ENCODE measurements around the gene LCP2. TPM values are rescaled to one million over a fixed set of nuclear protein-coding genes. Genes with fewer than 3 reads are reported as not detected.

LCP2 gene
- total RNA-seq, 2 experiments from 2014 or later = 154 to 155 TPM

DNA sequence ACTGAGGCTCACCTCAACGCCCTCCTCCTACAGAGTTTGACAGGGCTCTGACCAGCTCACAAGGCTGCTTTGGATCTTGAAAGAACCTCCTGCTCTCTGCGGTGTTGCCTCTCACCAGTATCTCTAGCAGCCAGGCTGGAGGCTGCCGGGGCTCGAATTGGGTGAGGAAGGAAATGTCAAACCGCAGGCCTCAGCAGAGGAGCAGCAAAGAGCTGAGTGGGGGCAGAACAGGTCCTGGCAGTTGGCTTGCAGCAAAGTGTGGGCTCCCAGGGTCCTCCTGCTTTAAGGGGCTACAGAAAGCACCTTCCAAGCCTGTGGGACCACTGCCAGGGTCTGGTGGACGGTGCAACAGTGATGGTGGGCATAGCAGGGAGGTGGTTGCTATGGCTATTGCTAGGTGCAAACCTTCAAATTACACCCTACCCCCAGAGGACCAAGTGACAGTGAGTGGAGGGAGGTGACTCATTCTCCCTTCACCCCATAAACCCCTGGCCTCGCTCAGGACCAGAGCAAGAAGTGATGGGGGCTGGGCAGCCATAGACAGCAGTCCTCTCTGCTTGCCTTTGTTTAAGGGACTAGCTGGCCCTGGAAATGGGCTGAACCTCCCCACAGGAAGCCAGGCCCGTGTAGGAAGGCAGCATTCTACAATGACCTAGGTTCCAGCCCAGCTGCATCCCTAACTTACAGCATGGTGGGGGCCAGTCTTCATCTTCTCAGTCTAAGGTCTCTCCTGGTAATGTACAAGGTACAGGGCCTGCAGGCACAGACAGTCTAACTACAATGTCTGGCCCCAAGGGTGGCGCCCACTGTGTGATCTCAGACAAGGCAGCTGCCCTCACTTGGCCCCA lies 18.7 kb downstream of the LCP2 start:
- H3K27ac Mint-ChIP-seq = peak overlapping the region; percentile 96
- H3K4me1 Mint-ChIP-seq (ENCODE audit: low read depth) = peaks cover 92% of the 10 kb centered on the region
- ATAC-seq (ENCODE audit: poor library complexity) = peak; percentile 67
- Histone ChIP-seq H3K9me3 (ENCODE audit: control insufficient read depth in 1 of 2, insufficient read depth in 1 of 2, low read length in 2 of 2) (no peaks in the 10 kb centered on the region), H3K27me3 (ENCODE audit: control insufficient read depth in 1 of 2, insufficient read depth in 2 of 2, low read length in 2 of 2) (no peaks in the 10 kb centered on the region), H3K4me1 (ENCODE audit: insufficient read depth, low read length) (peaks cover 98% of the 10 kb centered on the region), H3K4me3 (ENCODE audit: low read length) (peak overlapping the region; percentile 28), H3K36me3 (ENCODE audit: insufficient read depth, low read length) (peaks cover 80% of the 10 kb centered on the region), H3K27ac (ENCODE audit: low read depth in 1 of 2, low read length in 2 of 2) (peak overlapping the region; percentile 63 to 92)
- TF ChIP-seq, protein P1, sequence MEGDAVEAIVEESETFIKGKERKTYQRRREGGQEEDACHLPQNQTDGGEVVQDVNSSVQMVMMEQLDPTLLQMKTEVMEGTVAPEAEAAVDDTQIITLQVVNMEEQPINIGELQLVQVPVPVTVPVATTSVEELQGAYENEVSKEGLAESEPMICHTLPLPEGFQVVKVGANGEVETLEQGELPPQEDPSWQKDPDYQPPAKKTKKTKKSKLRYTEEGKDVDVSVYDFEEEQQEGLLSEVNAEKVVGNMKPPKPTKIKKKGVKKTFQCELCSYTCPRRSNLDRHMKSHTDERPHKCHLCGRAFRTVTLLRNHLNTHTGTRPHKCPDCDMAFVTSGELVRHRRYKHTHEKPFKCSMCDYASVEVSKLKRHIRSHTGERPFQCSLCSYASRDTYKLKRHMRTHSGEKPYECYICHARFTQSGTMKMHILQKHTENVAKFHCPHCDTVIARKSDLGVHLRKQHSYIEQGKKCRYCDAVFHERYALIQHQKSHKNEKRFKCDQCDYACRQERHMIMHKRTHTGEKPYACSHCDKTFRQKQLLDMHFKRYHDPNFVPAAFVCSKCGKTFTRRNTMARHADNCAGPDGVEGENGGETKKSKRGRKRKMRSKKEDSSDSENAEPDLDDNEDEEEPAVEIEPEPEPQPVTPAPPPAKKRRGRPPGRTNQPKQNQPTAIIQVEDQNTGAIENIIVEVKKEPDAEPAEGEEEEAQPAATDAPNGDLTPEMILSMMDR (IDR thresholded peaks at IDR 0.05) = no peak
- H3K36me3 Mint-ChIP-seq (ENCODE audit: low read depth) = peaks cover 81% of the 10 kb centered on the region
- CTCF ChIA-PET = interaction anchor here (0.9 to 5.9 kb wide), 7 partner anchors 12 to 60 kb away, joined by 3 to 26 read pairs (median 13); partner anchors contain the start of gene LCP2
- H3K4me3 Mint-ChIP-seq = peak overlapping the region; percentile 85
- peak; percentile 76 to 95 (median 84) for DNase-seq
- no peaks in the 10 kb centered on the region for H3K9me3 Mint-ChIP-seq
- H3K27me3 Mint-ChIP-seq = no peaks in the 10 kb centered on the region
- intact Hi-C loops (cut with DNase I, micrococcal nuclease) = loop anchor here in 1 of 2 experiments (1.0 to 2.0 kb wide), 4 partner anchors 8 to 18 kb away; partner anchors contain the start of gene LCP2
- POLR2A ChIA-PET = interaction anchor here (0.6 to 10.5 kb wide), 14 partner anchors 8 to 59 kb away, joined by 3 to 426 read pairs (median 8); partner anchors contain the start of gene LCP2

DNA sequence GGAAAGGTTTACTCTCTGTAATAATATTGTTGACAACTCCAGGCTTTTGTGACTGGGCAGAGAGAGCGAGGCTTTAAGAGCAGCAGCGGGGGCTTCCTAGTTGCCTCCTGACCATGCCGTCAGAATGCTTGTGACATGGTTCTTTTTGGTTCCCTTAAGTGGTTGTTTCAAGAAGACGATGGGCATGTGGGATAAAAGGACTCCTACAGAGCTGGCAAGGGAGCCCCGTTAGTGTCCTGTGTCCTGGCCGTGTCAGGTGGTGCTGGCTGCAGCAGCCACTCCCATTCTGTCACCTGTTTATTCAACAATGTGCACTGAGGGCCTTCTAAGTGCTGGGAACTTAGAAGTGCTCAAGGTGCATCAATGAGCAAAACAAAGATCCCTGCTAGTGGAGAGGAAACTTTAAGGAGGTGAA lies 19.7 kb downstream of the LCP2 start:
- Mint-ChIP-seq H3K36me3 (ENCODE audit: low read depth) (peaks cover 81% of the 10 kb centered on the region), H3K4me1 (ENCODE audit: low read depth) (peaks cover 92% of the 10 kb centered on the region), H3K27ac (peak overlapping the region; percentile 96), H3K9me3 (no peaks in the 10 kb centered on the region), H3K27me3 (no peaks in the 10 kb centered on the region), H3K4me3 (peak overlapping the region; percentile 87)
- intact Hi-C loops (cut with DNase I, micrococcal nuclease) = loop anchor here in 1 of 2 experiments (1.0 to 2.0 kb wide), 3 partner anchors 10 to 19 kb away; partner anchors contain the start of gene LCP2
- ATAC-seq (ENCODE audit: poor library complexity) (no peak), DNase-seq (peak in 2 of 14 experiments; percentile 56 to 58)
- TF ChIP-seq, protein P1 (IDR thresholded peaks at IDR 0.05) = no peak
- no peaks in the 10 kb centered on the region for H3K27me3 ChIP-seq (ENCODE audit: control insufficient read depth in 1 of 2, insufficient read depth in 2 of 2, low read length in 2 of 2)
- H3K9me3 ChIP-seq (ENCODE audit: control insufficient read depth in 1 of 2, insufficient read depth in 1 of 2, low read length in 2 of 2) = no peaks in the 10 kb centered on the region
- peak overlapping the region; percentile 25 for H3K4me3 ChIP-seq (ENCODE audit: low read length)
- POLR2A ChIA-PET = interaction anchor here (0.7 to 10.5 kb wide), 12 partner anchors 11 to 60 kb away, joined by 3 to 426 read pairs (median 26); partner anchors contain the start of gene LCP2
- CTCF ChIA-PET = interaction anchor here (0.8 to 5.9 kb wide), 7 partner anchors 10 to 61 kb away, joined by 3 to 26 read pairs (median 13); partner anchors contain the start of gene LCP2
- peaks cover 98% of the 10 kb centered on the region for H3K4me1 ChIP-seq (ENCODE audit: insufficient read depth, low read length)
- peaks cover 80% of the 10 kb centered on the region for H3K36me3 ChIP-seq (ENCODE audit: insufficient read depth, low read length)
- H3K27ac ChIP-seq (ENCODE audit: low read depth in 1 of 2, low read length in 2 of 2) = peak overlapping the region; percentile 72 to 97

DNA sequence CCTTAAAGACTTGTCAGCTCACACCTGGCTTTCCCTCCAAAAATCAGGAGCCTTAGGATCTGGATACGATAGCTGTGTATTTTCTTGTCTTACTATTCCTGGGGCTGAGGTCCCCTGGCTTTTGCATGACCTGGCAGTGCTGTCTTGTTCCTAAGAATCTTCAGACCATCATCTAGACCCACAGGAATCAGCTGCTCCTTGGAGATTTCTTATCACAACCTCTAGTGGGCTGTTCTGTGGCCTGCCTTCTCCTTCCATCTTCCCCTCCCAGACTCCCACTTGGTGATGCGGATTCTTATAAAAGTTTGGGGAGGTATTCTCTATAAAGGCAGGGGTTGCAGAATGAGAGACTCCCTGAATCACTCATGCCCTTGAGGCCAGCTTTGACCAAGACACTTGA lies 21.4 kb downstream of the LCP2 start:
- Histone ChIP-seq H3K9me3 (ENCODE audit: control insufficient read depth in 1 of 2, insufficient read depth in 1 of 2, low read length in 2 of 2) (no peaks in the 10 kb centered on the region), H3K4me3 (ENCODE audit: low read length) (peak overlapping the region; percentile 24), H3K36me3 (ENCODE audit: insufficient read depth, low read length) (peaks cover 78% of the 10 kb centered on the region), H3K27ac (ENCODE audit: low read depth in 1 of 2, low read length in 2 of 2) (peak overlapping the region; percentile 90 to 97), H3K4me1 (ENCODE audit: insufficient read depth, low read length) (peaks cover 97% of the 10 kb centered on the region), H3K27me3 (ENCODE audit: control insufficient read depth in 1 of 2, insufficient read depth in 2 of 2, low read length in 2 of 2) (no peaks in the 10 kb centered on the region)
- peak overlapping the region; percentile 96 for H3K27ac Mint-ChIP-seq
- H3K4me1 Mint-ChIP-seq (ENCODE audit: low read depth) = peaks cover 92% of the 10 kb centered on the region
- TF ChIP-seq, protein P1 (IDR thresholded peaks at IDR 0.05) = no peak
- peak overlapping the region; percentile 70 for H3K4me3 Mint-ChIP-seq
- H3K9me3 Mint-ChIP-seq = no peaks in the 10 kb centered on the region
- H3K27me3 Mint-ChIP-seq = no peaks in the 10 kb centered on the region
- intact Hi-C loops (cut with DNase I, micrococcal nuclease) = no loop called here
- no peak for ATAC-seq (ENCODE audit: poor library complexity)
- CTCF ChIA-PET = interaction anchor here (1.4 to 5.9 kb wide), 8 partner anchors 9 to 63 kb away, joined by 4 to 31 read pairs (median 20); no protein-coding TSS in a partner anchor
- H3K36me3 Mint-ChIP-seq (ENCODE audit: low read depth) = peaks cover 81% of the 10 kb centered on the region
- POLR2A ChIA-PET = interaction anchor here (1.3 to 10.5 kb wide), 7 partner anchors 10 to 57 kb away, joined by 5 to 426 read pairs (median 22); partner anchors contain the start of gene LCP2
- no peak for DNase-seq
